H9 (cell line): Measurements from ENCODE around the gene TMEM181. TPM values are rescaled to one million over a fixed set of nuclear protein-coding genes. Genes with fewer than 3 reads are reported as not detected.

ENCODE experiments used
- DNase-seq: peaks from one replicate; pipeline ENCODE4 v3.0.0-alpha.2; 2017
- H2AFZ ChIP-seq: one replicate; pipeline ENCODE4 v1.6.1; 2013; ENCODE audit warnings: mild to moderate bottlenecking, low read length, control low read depth, moderate library complexity
- H2AK5ac ChIP-seq: 2 replicates; pipeline ENCODE4 v1.6.1; 2013; ENCODE audit warnings: low read length, control low read depth, mixed read lengths; ENCODE audit not compliant: insufficient read length
- H2BK120ac ChIP-seq: one replicate; pipeline ENCODE4 v1.6.1; 2013; ENCODE audit warnings: low read depth, mild to moderate bottlenecking, low read length, control low read depth, inconsistent platforms; ENCODE audit not compliant: poor library complexity, severe bottlenecking
- H2BK12ac ChIP-seq: 2 replicates; pipeline ENCODE4 v1.6.1; 2013; ENCODE audit warnings: low read length, control low read depth, mixed read lengths, low read depth; ENCODE audit not compliant: insufficient read length
- H2BK15ac ChIP-seq: 2 replicates; pipeline ENCODE4 v1.6.1; 2013; ENCODE audit warnings: low read depth, low read length, control low read depth
- H2BK20ac ChIP-seq: one replicate; pipeline ENCODE4 v1.6.1; 2013; ENCODE audit warnings: low read depth, mild to moderate bottlenecking, low read length, control low read depth, inconsistent platforms; ENCODE audit not compliant: poor library complexity, severe bottlenecking
- H2BK5ac ChIP-seq: 2 replicates; pipeline ENCODE4 v1.6.1; 2013; ENCODE audit warnings: low read length, control low read depth, mixed read lengths; ENCODE audit not compliant: insufficient read length
- H3K14ac ChIP-seq: 2 replicates; pipeline ENCODE4 v1.6.1; 2013; ENCODE audit warnings: low read length, control low read depth; ENCODE audit not compliant: insufficient read depth
- H3K18ac ChIP-seq: 2 replicates; pipeline ENCODE4 v1.6.1; 2013; ENCODE audit warnings: low read depth, mild to moderate bottlenecking, mixed read lengths, low read length, control low read depth; ENCODE audit not compliant: insufficient read length
- H3K23ac ChIP-seq: 2 replicates; pipeline ENCODE4 v1.6.1; 2013; ENCODE audit warnings: low read length, control low read depth, mixed read lengths, low read depth; ENCODE audit not compliant: insufficient read length
- H3K23me2 ChIP-seq: 2 replicates; pipeline ENCODE4 v1.6.1; 2013; ENCODE audit warnings: low read depth, mild to moderate bottlenecking, mixed read lengths, low read length, control low read depth; ENCODE audit not compliant: insufficient read length, poor library complexity, severe bottlenecking
- H3K27ac ChIP-seq: 2 replicates; pipeline ENCODE4 v1.5.1; 2013; ENCODE audit warnings: low read length, control low read depth, mixed read lengths, low read depth; ENCODE audit not compliant: insufficient read length
- H3K27me3 ChIP-seq: 2 replicates; pipeline ENCODE4 v1.6.1; 2013; ENCODE audit warnings: low read length, control low read depth, inconsistent platforms; ENCODE audit not compliant: insufficient read depth
- H3K4ac ChIP-seq: 2 replicates; pipeline ENCODE4 v1.6.1; 2013; ENCODE audit warnings: low read depth, mild to moderate bottlenecking, control low read depth, inconsistent platforms, low read length, moderate library complexity
- H3K4me1 ChIP-seq: 2 replicates; pipeline ENCODE4 v1.6.1; 2013; ENCODE audit warnings: low read length, control low read depth, inconsistent platforms; ENCODE audit not compliant: insufficient read depth
- H3K4me2 ChIP-seq: 2 replicates; pipeline ENCODE4 v1.6.1; 2013; ENCODE audit warnings: low read length, control low read depth, mixed read lengths; ENCODE audit not compliant: insufficient read length, insufficient read depth
- H3K56ac ChIP-seq: 2 replicates; pipeline ENCODE4 v1.6.1; 2013; ENCODE audit warnings: low read depth, mild to moderate bottlenecking, mixed read lengths, low read length, control low read depth; ENCODE audit not compliant: insufficient read length
- H3K79me1 ChIP-seq: 2 replicates; pipeline ENCODE4 v1.6.1; 2013; ENCODE audit warnings: low read depth, mild to moderate bottlenecking, moderate library complexity, low read length, control low read depth, inconsistent platforms; ENCODE audit not compliant: insufficient read depth, poor library complexity, severe bottlenecking
- H3K79me2 ChIP-seq: 2 replicates; pipeline ENCODE4 v1.6.1; 2013; ENCODE audit warnings: low read length, control low read depth, inconsistent platforms; ENCODE audit not compliant: insufficient read depth
- H3K9ac ChIP-seq: 2 replicates; pipeline ENCODE4 v1.6.1; 2013; ENCODE audit warnings: low read length, control low read depth, mixed read lengths; ENCODE audit not compliant: insufficient read length; ENCODE audit errors: extremely low read depth
- H3K9me3 ChIP-seq: one replicate; pipeline ENCODE4 v1.6.1; 2013; ENCODE audit warnings: low read depth, low read length, inconsistent platforms; ENCODE audit not compliant: control insufficient read depth
- H3T11ph ChIP-seq: one replicate; pipeline ENCODE4 v1.6.1; 2013; ENCODE audit warnings: mild to moderate bottlenecking, low read length, control low read depth, inconsistent platforms
- H4K20me1 ChIP-seq: one replicate; pipeline ENCODE4 v1.6.1; 2013; ENCODE audit not compliant: control insufficient read depth, insufficient read length, insufficient read depth
- H4K5ac ChIP-seq: 2 replicates; pipeline ENCODE4 v1.6.1; 2013; ENCODE audit warnings: low read depth, mild to moderate bottlenecking, mixed read lengths, low read length, control low read depth; ENCODE audit not compliant: insufficient read length
- H4K8ac ChIP-seq: replicated peaks from 2 replicates; pipeline ENCODE4 v1.6.1; 2013; ENCODE audit warnings: low read length, control low read depth, mixed read lengths, low read depth; ENCODE audit not compliant: insufficient read length
- H4K91ac ChIP-seq: 2 replicates; pipeline ENCODE4 v1.6.1; 2013; ENCODE audit warnings: low read depth, mild to moderate bottlenecking, moderate library complexity, mixed read lengths, low read length, control low read depth; ENCODE audit not compliant: insufficient read length
- H3K27ac Mint-ChIP-seq, 3 experiments: 2 replicates in 2 of 3; 3 replicates in 1 of 3; pipeline ENCODE4 v1.8.0; 2020 to 2021; ENCODE audit warnings: mixed read lengths in 3 of 3, mild to moderate bottlenecking in 1 of 3, moderate library complexity in 1 of 3
- H3K27me3 Mint-ChIP-seq: 2 replicates; pipeline ENCODE4 v1.8.0; 2021; ENCODE audit warnings: low read depth, mild to moderate bottlenecking, moderate library complexity, mixed read lengths
- H3K36me3 Mint-ChIP-seq, 3 experiments: 2 replicates in 2 of 3; 3 replicates in 1 of 3; pipeline ENCODE4 v1.8.0; 2020 to 2021; ENCODE audit warnings: low read depth in 3 of 3, mixed read lengths in 3 of 3; ENCODE audit not compliant: insufficient read depth in 1 of 3
- H3K4me1 Mint-ChIP-seq, 2 experiments: 2 replicates each; pipeline ENCODE4 v1.8.0; 2020; ENCODE audit warnings: mixed read lengths in 2 of 2
- H3K4me3 Mint-ChIP-seq, 2 experiments: 2 replicates in 1 of 2; 3 replicates in 1 of 2; pipeline ENCODE4 v1.8.0; 2020 to 2021; ENCODE audit warnings: mild to moderate bottlenecking in 2 of 2, mixed read lengths in 2 of 2, moderate library complexity in 1 of 2
- H3K9me3 Mint-ChIP-seq, 2 experiments: 2 replicates in 1 of 2; 3 replicates in 1 of 2; pipeline ENCODE4 v1.8.0; 2020; ENCODE audit warnings: mild to moderate bottlenecking in 2 of 2, mixed read lengths in 2 of 2, moderate library complexity in 1 of 2
- WGBS: extraction: QIAGEN DNeasy Blood & Tissue Kit; methylation state at CpG from one replicate; pipeline ENCODE4 v1.1.7; 2013; ENCODE audit warnings: missing lambda C conversion rate, low lambda C conversion rate, mixed read lengths; ENCODE audit not compliant: insufficient read length; ENCODE audit errors: extremely low coverage; 5-methylcytosine and 5-hydroxymethylcytosine counted together
- total RNA-seq: library from RNA; stranded (reverse); gene quantifications from 2 replicates; pipeline ENCODE4 v1.2.1, GENCODE V29; 2021
- TF ChIP-seq, protein P1 (sequence below): fragments of 200-600 bp; sonication (generic); conservative IDR thresholded peaks from 3 replicates; pipeline ENCODE4 v1.8.0; 2021; ENCODE audit warnings: antibody characterized with exemption, mild to moderate bottlenecking

Gene TMEM181
- total RNA-seq, 1 experiment from 2014 or later, result 24.4 TPM

DNA sequence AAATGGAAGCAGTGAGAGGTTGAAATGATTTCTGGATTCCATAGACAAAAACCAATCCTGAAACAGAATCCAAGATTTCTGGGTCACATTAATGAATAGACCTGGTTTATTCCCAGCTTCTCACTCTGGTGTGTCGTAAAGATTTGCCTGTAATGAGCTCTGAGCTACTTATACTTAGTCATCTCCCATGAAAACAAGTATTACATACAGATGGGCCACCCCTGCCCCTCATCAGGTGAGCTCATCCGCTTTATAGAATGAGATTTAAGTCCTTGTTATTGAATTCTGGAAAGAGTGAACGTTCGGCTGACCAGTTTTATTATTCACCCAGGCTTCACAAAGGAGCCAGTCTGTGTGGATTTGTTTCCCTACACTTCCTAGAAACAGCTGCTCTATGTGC is 47.1 kb upstream of the TMEM181 start:
- WGBS, result no CpG with 5 or more reads among the region's 4 CpGs
- Histone ChIP-seq H3K4ac (no peak overlapping the region), H4K8ac (no peak overlapping the region), H4K5ac (no peak overlapping the region), H3K27me3 (no peaks in the 10 kb centered on the region), H3T11ph (no peak overlapping the region), H2BK12ac (no peak overlapping the region), H3K23me2 (no peaks in the 10 kb centered on the region), H2BK120ac (no peak overlapping the region), H2BK5ac (no peak overlapping the region), H3K79me2 (peaks cover 2% of the 10 kb centered on the region; the same call in 1 of the 2 replicates), H3K56ac (no peak overlapping the region), H2BK15ac (no peak overlapping the region), H3K4me1 (no peaks in the 10 kb centered on the region), H4K91ac (no peak overlapping the region), H3K14ac (no peak overlapping the region), H3K18ac (no peak overlapping the region), H2AK5ac (no peak overlapping the region), H2AFZ (no peak overlapping the region), H3K27ac (no peak overlapping the region), H3K79me1 (no peaks in the 10 kb centered on the region), H4K20me1 (no peaks in the 10 kb centered on the region), H2BK20ac (no peak overlapping the region), H3K9ac (no peak overlapping the region), H3K9me3 (no peaks in the 10 kb centered on the region), H3K23ac (no peak overlapping the region), H3K4me2 (no peak overlapping the region)
- TF ChIP-seq, protein P1, sequence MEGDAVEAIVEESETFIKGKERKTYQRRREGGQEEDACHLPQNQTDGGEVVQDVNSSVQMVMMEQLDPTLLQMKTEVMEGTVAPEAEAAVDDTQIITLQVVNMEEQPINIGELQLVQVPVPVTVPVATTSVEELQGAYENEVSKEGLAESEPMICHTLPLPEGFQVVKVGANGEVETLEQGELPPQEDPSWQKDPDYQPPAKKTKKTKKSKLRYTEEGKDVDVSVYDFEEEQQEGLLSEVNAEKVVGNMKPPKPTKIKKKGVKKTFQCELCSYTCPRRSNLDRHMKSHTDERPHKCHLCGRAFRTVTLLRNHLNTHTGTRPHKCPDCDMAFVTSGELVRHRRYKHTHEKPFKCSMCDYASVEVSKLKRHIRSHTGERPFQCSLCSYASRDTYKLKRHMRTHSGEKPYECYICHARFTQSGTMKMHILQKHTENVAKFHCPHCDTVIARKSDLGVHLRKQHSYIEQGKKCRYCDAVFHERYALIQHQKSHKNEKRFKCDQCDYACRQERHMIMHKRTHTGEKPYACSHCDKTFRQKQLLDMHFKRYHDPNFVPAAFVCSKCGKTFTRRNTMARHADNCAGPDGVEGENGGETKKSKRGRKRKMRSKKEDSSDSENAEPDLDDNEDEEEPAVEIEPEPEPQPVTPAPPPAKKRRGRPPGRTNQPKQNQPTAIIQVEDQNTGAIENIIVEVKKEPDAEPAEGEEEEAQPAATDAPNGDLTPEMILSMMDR, result no peak
- peaks cover 3% of the 10 kb centered on the region in 2 experiments for H3K4me1 Mint-ChIP-seq
- no peaks in the 10 kb centered on the region for H3K9me3 Mint-ChIP-seq
- no peak overlapping the region for H3K27ac Mint-ChIP-seq
- no peak for DNase-seq
- H3K4me3 Mint-ChIP-seq, result no peak overlapping the region
- H3K36me3 Mint-ChIP-seq, result peaks cover 0 to 11% (median 0%) of the 10 kb centered on the region in 3 experiments; a peak in 3 of 7 replicates
- H3K27me3 Mint-ChIP-seq, result no peaks in the 10 kb centered on the region; the same call in 1 of the 2 replicates
